IPS-NIHi7 (cell line): ENCODE measurements around the gene KIF5C.

Experiments
- DNase-seq: peaks from one replicate; pipeline ENCODE4 v3.0.0; 2012; ENCODE audit warnings: mixed read lengths; ENCODE audit errors: extremely low spot score

The KIF5C gene

DNA sequence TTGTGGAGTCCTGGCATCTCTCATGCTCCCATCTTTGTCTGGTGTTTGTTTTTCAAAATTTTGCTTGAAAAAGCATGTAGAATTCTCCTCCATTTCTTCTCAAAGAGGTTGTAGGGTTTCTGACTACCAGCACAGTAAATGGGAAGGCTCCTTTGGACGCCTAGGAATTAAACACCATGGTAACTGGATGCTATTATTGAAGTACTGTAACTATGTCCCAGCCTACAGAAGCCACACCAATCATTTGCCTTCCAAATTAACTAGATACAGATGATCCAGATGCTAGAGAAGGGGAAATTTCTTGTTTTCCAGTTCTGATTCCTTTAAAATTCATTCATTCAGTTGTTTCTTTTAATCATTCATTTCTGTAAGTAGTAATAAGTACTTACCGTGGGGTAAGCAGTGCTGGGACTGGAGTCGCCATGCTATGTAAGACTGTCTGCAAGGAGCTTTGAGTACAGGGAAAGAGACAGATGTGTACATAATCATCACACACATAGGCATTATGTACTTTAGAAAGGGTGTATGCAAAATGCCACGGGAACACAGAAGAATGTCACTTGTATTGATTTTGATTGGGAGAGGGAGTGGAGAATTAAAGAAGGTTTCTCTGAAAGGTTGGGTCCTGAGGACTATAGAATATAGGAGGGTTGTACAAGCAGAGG is 49.6 kb downstream of the KIF5C start:
- DNase-seq = no peak

DNA sequence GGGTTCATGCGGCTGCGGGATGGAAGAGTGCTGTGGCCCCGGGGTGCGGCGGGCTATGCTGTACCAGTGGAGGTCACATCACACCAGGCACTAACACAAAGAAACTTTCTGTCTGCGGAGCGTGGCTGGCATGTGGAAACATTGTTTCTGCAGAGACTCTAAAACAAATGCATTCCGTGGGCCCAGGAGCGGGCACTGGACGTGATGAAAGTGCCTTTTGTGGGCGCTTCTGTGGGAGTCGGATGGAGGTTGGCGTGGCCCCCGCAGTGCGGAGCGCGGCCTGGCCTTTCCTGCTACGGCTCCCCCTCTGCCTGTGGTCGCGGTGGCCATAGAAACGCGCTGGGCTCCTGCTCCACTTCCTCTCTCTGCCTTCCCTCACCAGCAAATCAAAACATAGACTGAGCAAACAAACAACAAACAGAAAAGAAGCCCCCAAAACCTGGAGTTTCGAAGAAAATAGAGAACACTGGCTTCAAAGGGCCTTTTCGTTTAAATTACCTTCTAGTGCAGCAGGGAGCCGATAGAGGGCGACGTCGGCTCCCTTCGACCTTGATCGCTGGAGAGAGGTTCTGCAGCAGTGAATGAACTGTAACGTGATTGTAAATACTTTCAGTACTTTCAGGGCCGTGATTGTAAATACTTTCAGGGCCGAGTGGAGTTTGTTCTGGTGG is 51.4 kb downstream of the KIF5C start:
- peak; percentile 70 for DNase-seq

DNA sequence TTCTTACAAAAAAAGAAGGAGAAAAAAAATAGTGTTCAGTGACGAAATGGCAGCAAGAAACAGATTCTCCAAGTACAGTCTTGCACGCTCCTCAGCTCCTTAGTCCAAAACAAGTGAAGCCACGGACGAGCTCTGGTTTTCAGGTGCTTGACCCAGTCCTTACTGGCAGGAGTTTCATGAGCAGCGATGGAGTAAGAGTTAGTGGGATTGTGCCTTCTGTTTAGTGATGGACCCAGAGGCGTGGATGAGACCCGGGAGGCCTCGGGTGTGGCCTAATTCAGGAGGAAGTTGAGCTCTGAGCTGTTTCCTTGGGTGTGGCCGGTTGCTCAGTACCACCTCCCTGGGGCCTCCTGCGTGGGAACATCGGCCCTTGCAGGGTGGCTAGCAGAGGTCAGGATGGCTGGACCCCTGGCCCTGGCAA is 52.0 kb downstream of the KIF5C start:
- no peak for DNase-seq

DNA sequence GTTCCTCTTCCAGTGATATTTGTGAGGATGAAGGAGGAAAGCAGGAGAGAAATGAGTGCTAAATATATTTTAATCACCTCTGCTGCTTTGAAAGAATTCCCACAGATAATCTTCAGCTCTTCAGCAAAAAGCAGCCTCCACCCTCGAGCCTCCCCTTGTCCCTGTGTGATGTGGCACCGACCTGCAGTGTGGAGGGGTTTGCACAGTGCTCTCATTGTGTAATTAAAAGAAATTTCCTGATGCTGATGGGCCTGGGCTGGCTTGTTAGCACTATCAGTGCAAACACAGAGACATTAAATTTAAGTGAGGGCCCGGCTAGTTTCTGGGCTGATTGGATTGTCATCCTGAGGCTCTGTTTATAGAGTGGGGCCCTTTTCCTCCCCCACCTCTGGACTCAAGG is 53.4 kb downstream of the KIF5C start:
- no peak for DNase-seq

DNA sequence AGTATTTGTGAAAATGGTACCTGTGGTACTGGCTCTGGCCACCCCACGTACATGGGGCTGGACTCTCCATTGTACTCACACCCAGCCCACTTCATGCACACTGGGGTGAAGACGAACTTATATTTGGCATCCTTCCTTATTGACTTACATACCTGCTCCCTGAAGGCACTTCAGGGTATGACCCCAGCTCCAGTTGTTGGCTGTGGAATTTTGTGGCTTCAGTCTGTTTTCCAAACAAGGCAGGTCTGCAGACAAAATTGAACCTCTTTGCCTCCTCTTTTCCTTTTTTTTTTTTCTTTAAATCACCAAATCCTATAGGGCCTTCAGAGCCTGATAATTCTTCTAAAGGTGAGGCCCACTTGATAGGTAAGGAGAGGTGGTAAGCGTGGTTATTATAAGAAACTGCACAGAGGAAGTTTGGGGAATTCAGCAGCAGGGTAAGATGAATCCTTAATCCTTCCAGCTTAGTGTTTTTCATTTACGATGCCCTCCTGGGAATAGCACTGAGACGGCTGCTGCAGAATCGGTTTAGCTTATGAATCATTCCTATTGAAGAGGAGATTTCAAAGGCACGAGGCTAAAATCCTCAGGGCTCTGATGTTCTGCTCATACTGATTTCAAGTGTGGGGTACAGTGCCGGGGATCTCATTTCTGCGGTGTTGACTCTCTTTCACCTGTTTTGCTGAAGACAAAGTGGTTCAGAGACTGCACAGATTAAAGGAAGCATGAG is 55.2 kb downstream of the KIF5C start:
- DNase-seq = no peak

DNA sequence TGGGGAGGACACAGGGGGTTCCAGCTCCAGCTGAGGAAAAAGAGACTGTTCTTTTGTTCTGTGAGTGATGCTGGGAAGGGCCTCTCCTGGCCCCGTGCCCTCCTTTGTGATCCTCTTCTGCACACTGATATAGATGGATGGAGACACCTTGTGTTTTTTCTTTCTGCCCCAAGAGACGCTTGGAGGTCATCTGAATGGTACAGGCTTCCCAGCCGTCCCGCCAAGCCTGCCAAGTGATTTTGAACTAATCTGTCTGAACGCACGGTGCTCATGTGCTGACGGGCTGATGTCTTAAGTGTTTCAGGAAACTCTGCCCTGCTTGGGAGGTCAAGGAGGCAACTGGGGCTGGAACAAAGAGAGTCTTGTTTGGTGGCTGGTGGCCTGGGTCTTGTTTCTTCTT is 57.5 kb downstream of the KIF5C start:
- no peak for DNase-seq

DNA sequence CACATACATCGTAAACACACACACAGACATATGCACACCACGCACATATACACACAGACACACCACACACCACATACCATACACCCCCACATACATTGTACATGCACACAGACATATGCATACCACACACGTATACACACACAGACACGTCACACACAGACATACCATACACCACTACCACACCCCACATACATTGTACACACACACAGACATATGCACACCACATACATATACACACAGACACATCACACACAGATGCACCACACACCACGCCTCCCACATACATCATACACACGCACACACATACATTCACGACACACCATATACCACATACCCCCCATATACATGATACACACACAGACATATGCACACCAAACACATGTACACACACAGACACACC is 58.4 kb downstream of the KIF5C start:
- DNase-seq = no peak

DNA sequence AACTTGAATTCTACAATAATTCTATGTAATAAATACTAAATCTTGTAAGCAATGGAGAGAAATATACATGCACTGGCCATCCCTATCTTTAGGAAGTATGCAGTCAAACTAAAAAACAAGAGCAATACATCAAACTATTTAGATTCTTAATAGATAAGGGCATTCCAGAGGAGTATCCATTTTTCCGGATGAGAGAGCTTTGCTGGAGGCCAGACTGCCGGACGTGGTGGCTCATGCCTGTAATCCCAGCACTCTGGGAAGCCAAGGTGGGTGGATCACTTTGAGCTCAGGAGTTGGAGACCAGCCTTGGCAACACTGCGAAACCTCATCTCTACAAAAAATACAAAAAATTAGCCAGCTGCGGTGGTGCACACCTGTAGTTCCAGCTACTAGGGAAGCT is 60.8 kb downstream of the KIF5C start:
- DNase-seq = no peak

DNA sequence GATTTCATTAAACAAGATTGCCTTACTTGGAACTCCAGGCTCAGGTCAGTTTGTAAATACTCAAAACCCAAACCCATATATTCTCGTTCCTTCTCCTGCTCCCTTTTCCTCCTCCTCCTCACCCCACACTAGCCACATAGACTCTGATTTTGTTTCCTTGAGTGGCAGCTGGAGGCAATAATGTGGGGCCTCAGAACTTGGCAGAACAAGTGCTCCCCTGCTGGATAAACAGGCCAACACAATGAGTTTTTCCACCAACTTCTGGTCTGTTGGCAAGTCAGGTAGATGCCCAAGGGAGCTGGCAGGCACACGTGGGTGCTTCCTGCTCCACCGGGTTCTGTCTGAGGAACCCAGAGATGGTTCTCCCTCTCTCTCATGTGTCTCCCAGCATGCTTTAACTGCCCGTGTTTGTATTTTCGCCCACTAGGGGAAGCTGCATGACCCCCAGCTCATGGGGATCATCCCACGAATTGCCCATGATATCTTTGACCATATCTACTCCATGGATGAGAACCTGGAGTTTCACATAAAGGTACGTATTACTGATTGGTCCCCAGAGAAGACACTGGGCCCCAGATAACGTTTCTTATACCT is 61.9 kb downstream of the KIF5C start:
- DNase-seq = peak; percentile 26

DNA sequence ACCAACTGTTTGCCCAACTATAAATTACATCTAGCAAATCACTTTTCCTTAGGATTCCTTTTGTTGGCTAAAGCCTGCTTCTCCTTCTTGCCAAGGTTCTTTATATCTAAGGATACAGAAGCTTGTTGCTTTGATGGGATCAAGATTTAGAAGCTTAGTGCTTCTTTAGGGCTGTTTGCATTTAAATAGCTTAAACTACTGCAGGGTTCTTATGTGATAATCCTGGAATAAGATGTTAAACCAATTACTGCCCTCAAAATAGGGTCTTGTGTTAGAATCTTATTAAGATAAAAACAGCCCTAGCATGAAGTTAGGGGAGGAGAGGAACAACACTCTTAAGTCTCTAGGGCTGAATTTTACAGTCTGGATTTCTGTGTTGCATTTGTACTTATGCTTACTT is 64.2 kb downstream of the KIF5C start:
- no peak for DNase-seq

DNA sequence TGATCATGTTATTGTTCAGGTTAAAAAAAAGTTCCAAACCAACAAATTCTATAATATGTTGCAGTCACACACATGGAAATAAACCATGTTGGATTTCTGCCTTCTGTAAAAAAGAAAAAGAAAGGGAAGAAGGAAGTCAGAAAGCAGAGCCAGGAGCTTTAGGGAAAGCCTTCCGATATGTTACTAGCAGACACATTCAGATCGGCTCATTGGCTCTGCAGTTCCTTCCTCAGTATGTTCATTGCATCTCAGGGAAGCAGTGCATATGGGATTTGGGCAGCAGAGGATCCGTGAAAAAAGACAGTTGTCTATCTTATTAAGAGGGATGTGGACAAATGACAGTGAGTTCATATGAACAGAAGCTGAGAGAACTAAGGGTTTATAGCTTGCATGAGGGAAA is 68.1 kb downstream of the KIF5C start:
- DNase-seq = no peak

DNA sequence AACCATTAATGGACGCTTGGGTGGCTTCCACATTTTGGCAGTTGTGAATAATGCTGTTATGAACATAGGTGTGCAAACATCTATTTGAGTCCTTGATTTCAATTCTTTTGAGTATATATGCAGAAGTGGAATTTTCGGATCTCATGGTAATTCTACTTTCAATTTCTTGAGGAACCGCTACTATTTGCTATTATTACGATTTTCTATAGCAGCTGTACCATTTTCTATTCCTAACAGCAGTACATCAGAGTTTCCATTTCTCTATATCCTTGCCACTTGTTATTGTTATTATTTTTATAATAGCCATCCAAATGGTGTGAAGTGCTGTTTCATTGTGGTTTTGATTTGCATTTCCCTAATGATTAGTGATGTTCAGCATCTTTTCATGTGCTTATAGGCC is 69.5 kb downstream of the KIF5C start:
- no peak for DNase-seq

DNA sequence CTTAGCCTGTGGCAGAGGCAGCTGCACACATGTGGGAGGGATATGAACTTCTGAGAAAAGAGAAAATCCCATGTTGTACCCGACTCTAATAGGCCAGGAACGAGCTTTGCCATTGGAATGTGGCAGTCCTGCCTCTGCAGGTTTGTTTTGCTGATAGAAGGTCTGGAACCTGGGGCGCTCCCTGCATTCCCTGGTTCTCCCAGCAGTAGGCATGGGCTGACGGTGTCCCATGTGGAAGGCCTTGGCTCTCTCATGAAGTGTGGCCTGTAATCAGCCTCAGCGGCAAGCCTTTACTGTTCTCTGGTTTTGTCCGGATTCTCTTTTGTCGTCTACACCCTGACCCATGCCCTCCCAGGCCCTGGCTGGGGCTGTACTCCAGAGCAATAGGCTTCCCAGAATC is 72.3 kb downstream of the KIF5C start:
- no peak for DNase-seq

DNA sequence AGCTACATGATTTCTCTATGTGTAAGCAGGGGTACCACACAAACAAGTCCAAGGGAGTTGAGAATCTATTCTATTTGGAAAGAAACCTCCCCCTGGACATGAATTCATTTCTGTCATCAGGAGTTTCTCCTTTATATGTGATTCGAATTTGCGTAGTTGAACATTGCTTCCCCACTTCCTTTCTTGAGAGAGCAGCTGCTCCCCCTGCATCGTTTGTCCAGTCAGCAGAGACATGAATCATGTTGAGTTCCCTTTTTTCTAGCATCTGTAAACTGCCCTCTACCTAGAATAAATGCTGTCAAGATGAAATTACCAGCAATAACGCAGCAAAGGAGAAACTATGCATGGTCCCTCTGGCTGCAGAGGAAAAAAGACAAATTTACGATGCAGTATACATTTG is 73.8 kb downstream of the KIF5C start:
- DNase-seq = no peak

DNA sequence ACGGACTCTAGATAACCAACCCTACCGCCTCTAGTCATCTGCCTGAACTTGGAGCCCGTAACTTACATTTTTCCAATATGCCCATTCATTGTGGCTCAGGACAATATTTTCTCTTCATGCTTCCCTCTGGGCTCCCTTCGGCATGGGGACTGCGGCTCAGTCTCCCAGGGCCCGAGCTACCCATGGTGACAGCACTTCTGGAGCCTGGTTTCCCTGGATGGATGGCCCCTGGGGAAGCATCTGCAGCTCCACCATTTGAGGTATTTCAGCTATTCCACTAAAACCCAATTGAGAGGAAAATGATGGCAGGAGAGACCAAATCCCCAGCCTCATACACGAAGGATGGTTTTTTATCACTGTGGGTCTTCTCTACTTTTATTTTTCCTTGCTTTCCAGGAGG is 74.3 kb downstream of the KIF5C start:
- DNase-seq = no peak

DNA sequence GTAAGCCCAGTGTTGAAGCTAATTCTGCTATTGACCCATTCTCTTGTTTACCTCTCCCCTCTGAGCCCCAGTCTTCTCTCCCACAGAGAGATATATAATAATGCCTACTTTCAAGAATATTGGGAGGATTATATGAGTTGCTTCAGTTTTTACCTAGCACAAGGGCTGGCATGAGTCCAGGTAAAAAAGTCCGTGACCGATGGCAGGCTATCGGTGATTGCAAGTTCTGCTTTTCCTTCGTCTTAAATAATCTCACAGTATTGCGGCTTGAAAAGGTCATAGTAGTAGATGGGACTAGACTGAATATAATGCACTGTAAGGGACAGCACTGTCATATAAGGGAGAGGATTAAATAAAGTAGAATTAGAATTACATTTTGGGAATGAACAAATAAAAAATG is 77.6 kb downstream of the KIF5C start:
- DNase-seq = no peak

DNA sequence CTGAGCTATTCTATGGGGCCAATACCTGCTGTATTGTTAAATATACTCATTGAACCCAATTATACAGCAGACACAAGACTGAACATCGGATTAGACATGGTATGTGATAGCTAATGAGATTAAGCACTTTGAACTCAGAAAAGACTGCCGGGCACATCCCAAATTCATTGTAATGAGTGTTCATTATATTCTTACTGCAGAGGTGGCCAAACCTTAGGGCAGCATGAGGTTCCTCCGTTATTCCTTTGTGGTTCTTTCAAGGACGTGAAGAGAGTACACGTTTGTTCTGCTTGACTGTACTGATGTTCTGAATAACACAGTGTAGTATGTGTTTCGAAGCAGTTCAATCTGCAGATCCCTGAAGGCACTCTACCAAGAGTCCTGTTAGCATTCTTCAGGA is 78.4 kb downstream of the KIF5C start:
- DNase-seq = no peak

DNA sequence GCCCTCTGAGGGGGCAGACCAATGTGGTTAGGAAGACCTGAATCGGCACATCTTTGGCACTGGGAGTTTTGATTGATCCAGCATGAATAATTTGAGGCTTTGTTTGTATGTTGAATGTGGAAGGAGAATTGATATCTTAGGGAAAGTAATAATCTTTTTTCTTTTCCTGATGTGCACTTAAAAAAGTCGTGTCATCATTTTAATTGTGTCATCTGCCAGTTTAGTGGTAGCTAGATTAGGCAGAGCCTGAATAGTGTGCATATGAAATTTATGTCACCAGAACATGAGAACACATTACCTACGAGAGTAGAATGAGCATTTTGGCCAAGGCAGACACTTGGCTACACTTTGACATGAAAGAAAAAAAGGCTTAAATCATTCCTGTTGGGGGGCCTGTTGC is 79.5 kb downstream of the KIF5C start:
- no peak for DNase-seq

DNA sequence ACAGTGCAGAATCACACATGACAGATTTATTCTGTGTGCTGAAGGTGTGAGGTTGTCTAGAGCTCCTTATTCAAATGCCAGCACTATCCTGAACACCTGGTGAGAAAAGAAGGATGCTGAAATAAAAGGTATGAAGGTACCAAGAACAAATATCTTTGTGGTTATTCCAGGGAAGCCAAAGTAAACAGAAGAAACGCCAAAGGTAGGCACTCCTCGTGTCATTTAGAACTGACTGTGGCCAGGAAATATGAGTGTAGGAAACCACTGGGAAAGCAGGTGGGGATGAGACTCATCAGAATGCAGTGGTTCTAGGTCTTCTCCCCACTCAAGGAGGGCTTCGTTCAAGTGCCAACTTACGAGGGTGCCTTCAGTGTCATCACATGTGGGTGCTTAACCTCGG is 80.8 kb downstream of the KIF5C start:
- no peak for DNase-seq

DNA sequence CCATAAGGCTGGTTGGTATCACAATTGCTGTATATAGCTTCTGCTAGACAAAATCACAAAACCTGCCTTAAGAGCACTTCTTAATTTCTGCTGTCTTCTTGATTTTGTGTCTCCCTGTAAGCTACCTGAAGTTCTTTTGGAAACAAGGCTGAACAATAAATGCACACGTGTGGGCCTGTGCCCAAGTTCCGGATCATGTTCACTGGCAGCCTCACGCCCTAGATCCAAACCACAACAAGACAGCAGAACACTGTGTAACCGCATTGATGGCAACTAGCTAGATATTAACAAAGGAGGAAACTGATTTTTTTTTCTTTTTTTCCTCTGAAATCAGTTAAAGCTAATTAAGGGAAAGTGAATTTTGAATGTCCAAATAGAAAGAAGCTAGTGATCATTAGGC is 82.0 kb downstream of the KIF5C start:
- no peak for DNase-seq

DNA sequence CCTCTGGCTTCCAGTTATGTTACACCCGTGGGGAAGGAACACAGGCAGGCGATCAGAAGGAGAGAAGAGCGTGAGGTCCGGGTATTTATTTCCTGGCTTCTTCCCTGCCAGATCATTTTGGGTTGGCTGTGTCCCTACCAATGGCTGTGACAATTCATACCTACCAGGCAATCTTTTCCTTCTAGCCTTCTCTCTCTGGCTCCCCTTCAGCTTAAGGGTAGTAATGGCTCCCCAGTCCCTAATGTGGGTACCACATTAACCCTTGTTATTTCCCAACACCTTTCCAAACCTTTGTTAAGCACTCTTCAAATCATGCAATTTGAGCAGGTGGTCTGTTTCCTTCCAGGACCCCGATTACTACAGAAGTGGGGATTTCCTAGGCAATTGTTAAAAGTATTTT is 84.7 kb downstream of the KIF5C start:
- no peak for DNase-seq

DNA sequence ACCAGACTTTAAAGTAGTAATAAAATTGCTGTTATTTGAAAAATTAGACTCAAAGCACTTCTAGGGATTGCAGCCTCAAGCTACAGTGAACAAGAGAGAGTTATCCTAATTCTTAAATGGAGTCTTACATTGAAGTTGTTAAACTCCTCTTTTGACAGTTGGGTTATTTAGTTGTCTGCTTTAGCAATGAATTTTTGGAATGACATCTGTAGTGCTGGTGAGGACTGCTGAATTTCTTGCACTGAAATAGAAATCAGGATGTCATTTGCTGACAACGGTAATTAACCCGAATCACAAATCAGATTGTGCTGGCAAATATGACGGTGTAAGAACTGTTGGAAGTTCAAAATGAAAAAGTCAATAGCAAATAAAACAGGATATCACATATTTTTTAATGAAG is 85.5 kb downstream of the KIF5C start:
- no peak for DNase-seq

DNA sequence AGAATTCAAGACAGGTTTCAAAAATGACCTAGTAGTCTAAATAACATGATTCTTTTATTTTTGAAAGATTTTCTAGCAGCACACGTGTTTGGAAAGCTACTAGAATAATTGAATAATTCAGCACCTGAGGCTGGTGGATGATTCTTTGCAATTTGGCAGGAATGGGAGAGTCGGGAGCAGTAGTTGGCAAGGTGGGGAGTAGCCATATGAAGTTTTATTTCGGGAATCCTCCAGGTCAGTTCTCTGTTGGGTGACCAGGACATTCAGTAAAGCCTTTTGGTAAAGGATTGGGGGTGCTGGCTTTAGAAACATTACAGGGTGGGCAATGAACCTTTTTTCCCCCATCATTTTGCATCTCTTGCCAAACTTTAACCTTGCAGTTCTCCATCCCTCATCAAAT is 88.4 kb downstream of the KIF5C start:
- DNase-seq = no peak
